Esophagus squamous epithelium (tissue), 5 donors: Measurements from ENCODE around the gene HLA-DQB1. TPM values are rescaled to one million over a fixed set of nuclear protein-coding genes. Genes with fewer than 3 reads are reported as not detected.
"Not testable (repeated sequence)": the region's sequence is repeated elsewhere in the genome, so short reads cannot be mapped to it uniquely, and the experiment has no call there.

Experiments
- DNase-seq: peaks from one replicate; lab custom pipeline; 2025; lab: John Stamatoyannopoulos, UW
- H3K27ac ChIP-seq, 4 donors: fragments of 200-600 bp; sonication (generic); one replicate each; pipeline ENCODE4 v1.5.1; 2016 to 2019; ENCODE audit warnings: mild to moderate bottlenecking in 1 of 4
- H3K27me3 ChIP-seq, 4 donors: fragments of 200-600 bp; sonication (generic); 1 replicate in 3 of 4; 2 replicates in 1 of 4; pipeline versions ENCODE4 v1.5.1 to v1.6.0; 2017 to 2021; ENCODE audit warnings: antibody characterized with exemption in 1 of 4
- H3K36me3 ChIP-seq, 3 donors: fragments of 200-600 bp; sonication (generic); one replicate each; pipeline ENCODE4 v1.5.1; 2016 to 2019
- H3K4me1 ChIP-seq, 3 donors: fragments of 200-600 bp; sonication (generic); one replicate each; pipeline ENCODE4 v1.5.1; 2017 to 2019
- H3K4me3 ChIP-seq, 4 donors: fragments of 200-600 bp; sonication (generic); 1 replicate in 3 of 4; 2 replicates in 1 of 4; pipeline ENCODE4 v1.5.1; 2016 to 2019; ENCODE audit warnings: mild to moderate bottlenecking in 2 of 4, moderate library complexity in 1 of 4
- H3K9me3 ChIP-seq, 3 donors: fragments of 200-600 bp; sonication (generic); one replicate each; pipeline ENCODE4 v1.5.1; 2016 to 2019
- POLR2A ChIP-seq, 4 donors: fragments of 450-650 bp; IDR thresholded peaks; one replicate each; pipeline ENCODE4 v1.6.1; 2017; ENCODE audit warnings: antibody characterized with exemption in 4 of 4, mild to moderate bottlenecking in 4 of 4, moderate library complexity in 3 of 4
- WGBS, 2 donors: methylation state at CpG; one replicate each; pipeline ENCODE4 v1.1.5; 2018; 5-methylcytosine and 5-hydroxymethylcytosine counted together
- intact Hi-C: fragments of 100-400 bp; cut with DNase I; formaldehyde crosslinking; loops from one replicate; pipeline ENCODE4 v1.15.0; 2022
- total RNA-seq, 4 donors: library from RNA; depleted of rRNA; stranded (reverse); fragments of >200 nt; gene quantifications; one replicate each; pipeline ENCODE4 v1.1.0, GENCODE V29; 2016
- TF ChIP-seq, protein P1 (sequence below), 6 experiments: fragments of 450-650 bp in 4 of 6; fragments of 200-600 bp in 2 of 6; sonication (generic) in 2 of 6; IDR thresholded peaks; one replicate each; pipeline ENCODE4 v1.5.1; 2016 to 2019; ENCODE audit warnings: antibody characterized with exemption in 6 of 6, mild to moderate bottlenecking in 4 of 6, moderate library complexity in 4 of 6
- donor health status: DM: yes; HTN: yes; CAD: no.

The HLA-DQB1 gene
- total RNA-seq, 4 donors from 2014 or later: 0.13 to 9.3 (median 1.5) TPM

- 10 to 20% methylated on average over 5 of the region's 5 CpGs for WGBS, 2 donors
- Histone ChIP-seq H3K27me3 (no peaks in the 10 kb centered on the region), H3K36me3 (no peaks in the 10 kb centered on the region), H3K4me3 (no peak overlapping the region), H3K4me1 (no peaks in the 10 kb centered on the region), H3K27ac (no peak overlapping the region), H3K9me3 (no peaks in the 10 kb centered on the region)
- TF ChIP-seq POLR2A (IDR thresholded peaks at IDR 0.05): no peak
- intact Hi-C loops: no loop called here
- DNase-seq: no peak
Observed at GRCh38 chr6:32662836-32663235, 3.6 kb downstream of the HLA-DQB1 start.

DNA sequence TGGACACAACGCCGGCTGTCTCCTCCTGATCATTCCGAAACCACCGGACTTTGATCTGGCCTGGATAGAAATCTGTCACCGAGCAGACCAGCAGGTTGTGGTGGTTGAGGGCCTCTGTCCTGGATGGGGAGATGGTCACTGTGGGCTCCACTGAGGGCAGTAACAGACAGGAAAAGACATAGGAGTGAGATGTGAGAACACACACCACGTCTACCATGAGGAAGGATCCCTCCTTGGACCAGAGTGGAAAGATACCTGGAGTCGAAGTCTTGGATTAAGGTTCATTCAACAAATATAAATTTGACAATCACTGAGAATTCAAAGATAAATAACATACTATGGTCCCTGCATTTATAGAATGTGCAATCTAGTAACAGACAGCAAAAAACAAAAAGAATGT lies 4.4 kb downstream of the HLA-DQB1 start:
- intact Hi-C loops: no loop called here
- no peak for TF ChIP-seq POLR2A (IDR thresholded peaks at IDR 0.05)
- TF ChIP-seq, protein P1, sequence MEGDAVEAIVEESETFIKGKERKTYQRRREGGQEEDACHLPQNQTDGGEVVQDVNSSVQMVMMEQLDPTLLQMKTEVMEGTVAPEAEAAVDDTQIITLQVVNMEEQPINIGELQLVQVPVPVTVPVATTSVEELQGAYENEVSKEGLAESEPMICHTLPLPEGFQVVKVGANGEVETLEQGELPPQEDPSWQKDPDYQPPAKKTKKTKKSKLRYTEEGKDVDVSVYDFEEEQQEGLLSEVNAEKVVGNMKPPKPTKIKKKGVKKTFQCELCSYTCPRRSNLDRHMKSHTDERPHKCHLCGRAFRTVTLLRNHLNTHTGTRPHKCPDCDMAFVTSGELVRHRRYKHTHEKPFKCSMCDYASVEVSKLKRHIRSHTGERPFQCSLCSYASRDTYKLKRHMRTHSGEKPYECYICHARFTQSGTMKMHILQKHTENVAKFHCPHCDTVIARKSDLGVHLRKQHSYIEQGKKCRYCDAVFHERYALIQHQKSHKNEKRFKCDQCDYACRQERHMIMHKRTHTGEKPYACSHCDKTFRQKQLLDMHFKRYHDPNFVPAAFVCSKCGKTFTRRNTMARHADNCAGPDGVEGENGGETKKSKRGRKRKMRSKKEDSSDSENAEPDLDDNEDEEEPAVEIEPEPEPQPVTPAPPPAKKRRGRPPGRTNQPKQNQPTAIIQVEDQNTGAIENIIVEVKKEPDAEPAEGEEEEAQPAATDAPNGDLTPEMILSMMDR (IDR thresholded peaks at IDR 0.05): no peak
- H3K27me3 ChIP-seq: no peaks in the 10 kb centered on the region
- H3K27ac ChIP-seq: no peak overlapping the region
- H3K36me3 ChIP-seq: no peaks in the 10 kb centered on the region
- DNase-seq: no peak
- H3K4me3 ChIP-seq: no peak overlapping the region
- no peaks in the 10 kb centered on the region for H3K4me1 ChIP-seq
- 33% methylated on average over 3 of the region's 7 CpGs; no CpG with 5 or more reads in 1 of the 2 donors for WGBS, 2 donors
- no peaks in the 10 kb centered on the region for H3K9me3 ChIP-seq

DNA sequence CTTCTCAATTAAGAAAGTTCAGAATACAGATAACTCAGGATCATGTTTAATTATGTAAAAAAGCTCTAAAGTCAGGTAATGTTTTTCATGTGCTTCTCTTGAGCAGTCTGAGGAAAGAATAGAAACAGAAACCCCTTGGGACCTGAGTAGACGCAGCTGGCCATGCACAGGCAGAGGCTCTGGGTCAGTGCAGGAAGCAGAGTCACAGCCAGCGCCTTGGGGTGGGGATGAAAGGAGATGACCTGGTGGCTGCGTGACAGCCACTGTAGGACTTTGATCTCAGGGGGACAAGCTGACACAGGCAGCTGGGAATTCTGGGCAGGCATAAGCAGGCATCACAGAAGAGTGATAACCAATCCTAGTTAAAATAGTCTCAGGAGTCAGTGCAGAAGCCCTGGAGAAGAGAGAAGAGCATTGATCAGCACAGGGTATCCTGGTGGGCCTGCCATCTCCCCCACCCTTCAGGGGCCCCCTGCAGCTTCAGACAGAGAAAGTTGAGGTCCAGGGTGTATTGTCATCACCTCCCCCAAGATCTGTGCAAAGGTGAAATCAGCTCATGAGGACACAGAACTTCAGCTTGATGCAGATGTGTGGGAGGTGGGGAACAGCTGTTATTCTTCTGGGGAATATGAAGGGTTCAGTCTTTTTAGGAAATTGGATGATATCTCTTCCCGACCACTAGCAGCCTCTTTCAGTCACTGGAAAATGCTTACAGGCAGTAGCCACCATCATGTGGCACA lies 6.4 kb downstream of the HLA-DQB1 start:
- H3K36me3 ChIP-seq: no peaks in the 10 kb centered on the region
- H3K27ac ChIP-seq: no peak overlapping the region
- no peak for DNase-seq
- H3K4me3 ChIP-seq: no peak overlapping the region
- no peaks in the 10 kb centered on the region for H3K4me1 ChIP-seq
- 44 to 46% methylated on average over 3 to 4 of the region's 4 CpGs for WGBS, 2 donors
- no peaks in the 10 kb centered on the region for H3K27me3 ChIP-seq
- H3K9me3 ChIP-seq: no peaks in the 10 kb centered on the region
- intact Hi-C loops: no loop called here
- TF ChIP-seq, protein P1 (IDR thresholded peaks at IDR 0.05): no peak
- no peak for TF ChIP-seq POLR2A (IDR thresholded peaks at IDR 0.05)

GRCh38 chr6:32658268-32658897 lies 8.1 kb downstream of the HLA-DQB1 start:
- Histone ChIP-seq H3K9me3 (no peaks in the 10 kb centered on the region), H3K4me1 (no peaks in the 10 kb centered on the region), H3K36me3 (no peaks in the 10 kb centered on the region), H3K27me3 (no peaks in the 10 kb centered on the region), H3K4me3 (no peak overlapping the region), H3K27ac (no peak overlapping the region)
- TF ChIP-seq POLR2A (IDR thresholded peaks at IDR 0.05): no peak
- TF ChIP-seq, protein P1 (IDR thresholded peaks at IDR 0.05): no peak
- 73 to 84% methylated on average over 4 of the region's 6 CpGs for WGBS, 2 donors
- no peak for DNase-seq
- intact Hi-C loops: no loop called here

DNA sequence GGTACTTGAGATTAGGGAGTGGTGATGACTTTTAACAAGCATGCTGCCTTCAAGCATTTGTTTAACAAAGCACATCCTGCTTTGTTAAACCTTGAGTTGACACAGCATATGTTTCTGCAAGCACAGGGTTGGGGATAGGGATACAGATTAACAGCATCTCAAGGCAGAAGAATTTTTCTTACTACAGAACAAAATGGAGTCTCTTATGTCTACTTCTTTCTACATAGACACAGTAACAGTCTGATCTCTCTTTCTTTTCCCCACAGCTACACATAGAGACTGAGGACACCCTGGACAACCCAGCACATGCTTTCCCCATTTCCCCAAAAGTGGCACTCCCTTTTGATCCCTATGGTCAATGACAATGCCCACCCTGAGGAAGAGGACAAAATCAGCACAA lies 8.6 kb downstream of the HLA-DQB1 start:
- H3K9me3 ChIP-seq, H3K27me3 ChIP-seq, H3K4me1 ChIP-seq, DNase-seq, H3K4me3 ChIP-seq, H3K27ac ChIP-seq, H3K36me3 ChIP-seq, intact Hi-C loops: not testable (repeated sequence)

DNA sequence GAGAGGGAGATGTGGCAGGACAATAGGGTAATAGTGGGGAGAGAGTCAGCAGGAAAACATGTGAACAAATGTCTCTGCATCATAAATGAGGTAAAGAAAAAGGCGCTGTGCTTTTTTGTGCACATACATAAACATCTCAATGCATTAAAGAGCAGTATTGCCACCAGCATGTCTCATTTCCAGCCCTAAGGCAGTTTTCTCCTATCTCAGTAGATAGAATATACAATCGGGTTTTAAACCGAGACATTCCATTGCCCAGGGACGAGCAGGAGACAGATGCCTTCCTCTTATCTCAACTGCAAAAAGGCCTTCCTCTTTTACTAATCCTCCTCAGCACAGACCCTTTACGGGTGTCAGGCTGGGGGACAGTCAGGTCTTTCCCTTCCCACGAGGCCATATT lies 9.1 kb downstream of the HLA-DQB1 start:
- H3K9me3 ChIP-seq, DNase-seq, H3K27me3 ChIP-seq, H3K4me1 ChIP-seq, H3K4me3 ChIP-seq, H3K36me3 ChIP-seq, H3K27ac ChIP-seq, intact Hi-C loops: not testable (repeated sequence)
- WGBS, 2 donors: no CpG with 5 or more reads among the region's 6 CpGs
